BLaER1 treated with 17β-estradiol and CSF1 and Interleukin-3, amounts not matched to agents 10 nM and 100 nM (cell line): Measurements from ENCODE around the gene ERCC6L2.

Experiments used
- H3K27ac ChIP-seq, 11 experiments: shearing (Covaris generic); formaldehyde crosslinking; 2 replicates each; pipeline ENCODE4 v1.8.1; 2022
- H3K27me3 ChIP-seq, 11 experiments: shearing (Covaris generic); formaldehyde crosslinking; 2 replicates each; pipeline ENCODE4 v1.8.1; 2022
- H3K36me3 ChIP-seq, 11 experiments: shearing (Covaris generic); formaldehyde crosslinking; 2 replicates each; pipeline ENCODE4 v1.8.1; 2022
- H3K4me1 ChIP-seq, 10 experiments: shearing (Covaris generic); formaldehyde crosslinking; 2 replicates each; pipeline ENCODE4 v1.8.1; 2022
- H3K4me2 ChIP-seq, 11 experiments: shearing (Covaris generic); formaldehyde crosslinking; 2 replicates each; pipeline ENCODE4 v1.8.1; 2022
- H3K4me3 ChIP-seq, 10 experiments: shearing (Covaris generic); formaldehyde crosslinking; 2 replicates each; pipeline ENCODE4 v1.8.1; 2022
- H3K9ac ChIP-seq, 11 experiments: shearing (Covaris generic); formaldehyde crosslinking; 2 replicates each; pipeline ENCODE4 v1.8.1; 2022
- H3K9me3 ChIP-seq, 11 experiments: shearing (Covaris generic); formaldehyde crosslinking; replicated peaks in 1 of 11; 2 replicates each; pipeline ENCODE4 v1.8.1; 2022
- H4K20me1 ChIP-seq, 11 experiments: shearing (Covaris generic); formaldehyde crosslinking; 2 replicates each; pipeline ENCODE4 v1.8.1; 2022
- Cebpa-rat ChIP-seq, 11 experiments: shearing (Covaris generic); IDR thresholded peaks; 2 replicates each; pipeline ENCODE4 v1.8.1; 2022

Gene ERCC6L2

GRCh38 chr9:95892690-95893089, 17.2 kb downstream of the ERCC6L2 start:
- no peak overlapping the region for H3K27ac ChIP-seq
- H4K20me1 ChIP-seq = peaks cover 0 to 17% (median 4%) of the 10 kb centered on the region in 11 experiments; a peak in 8 of 22 replicates
- no peaks in the 10 kb centered on the region for H3K27me3 ChIP-seq
- peaks cover 23 to 58% (median 41%) of the 10 kb centered on the region in 11 experiments for H3K36me3 ChIP-seq
- peaks cover 0 to 5% (median 0%) of the 10 kb centered on the region in 10 experiments; a peak in 1 of 20 replicates for H3K4me1 ChIP-seq
- TF ChIP-seq Cebpa-rat (IDR thresholded peaks at IDR 0.05) = no peak
- peaks cover 29 to 51% (median 36%) of the 10 kb centered on the region in 11 experiments for H3K9me3 ChIP-seq
- H3K4me3 ChIP-seq = 0 out of 20 replicates have a peak overlapping the region, but pooled peaks of 1 of the 10 experiments have one; percentile 18
- no peak overlapping the region for H3K4me2 ChIP-seq
- no peak overlapping the region for H3K9ac ChIP-seq

- Histone ChIP-seq H3K27ac (no peak overlapping the region), H4K20me1 (peaks cover 0 to 13% (median 4%) of the 10 kb centered on the region in 11 experiments; a peak in 5 of 22 replicates), H3K4me1 (no peaks in the 10 kb centered on the region), H3K36me3 (peaks cover 29 to 60% (median 47%) of the 10 kb centered on the region in 11 experiments), H3K9ac (no peak overlapping the region), H3K27me3 (no peaks in the 10 kb centered on the region), H3K4me3 (no peak overlapping the region), H3K9me3 (peaks cover 18 to 39% (median 26%) of the 10 kb centered on the region in 11 experiments), H3K4me2 (no peak overlapping the region)
- TF ChIP-seq Cebpa-rat (IDR thresholded peaks at IDR 0.05) = no peak
Measured at GRCh38 chr9:95896580-95896979, 21.1 kb downstream of the ERCC6L2 start.

- H3K27ac ChIP-seq = no peak overlapping the region
- no peak for TF ChIP-seq Cebpa-rat (IDR thresholded peaks at IDR 0.05)
- H3K36me3 ChIP-seq = peaks cover 14 to 52% (median 34%) of the 10 kb centered on the region in 11 experiments
- no peaks in the 10 kb centered on the region for H3K27me3 ChIP-seq
- no peaks in the 10 kb centered on the region; a peak in 1 of 22 replicates for H3K9me3 ChIP-seq
- no peaks in the 10 kb centered on the region for H3K4me1 ChIP-seq
- no peak overlapping the region for H3K4me3 ChIP-seq
- H3K9ac ChIP-seq = no peak overlapping the region
- H4K20me1 ChIP-seq = peaks cover 0 to 9% (median under 1%) of the 10 kb centered on the region in 11 experiments; a peak in 4 of 22 replicates
- H3K4me2 ChIP-seq = no peak overlapping the region
Measured at GRCh38 chr9:95901506-95901905, 26.0 kb downstream of the ERCC6L2 start.

- Histone ChIP-seq H3K9me3 (no peaks in the 10 kb centered on the region), H4K20me1 (peaks cover 0 to 5% (median 0%) of the 10 kb centered on the region in 11 experiments; a peak in 2 of 22 replicates), H3K9ac (no peak overlapping the region), H3K4me3 (no peak overlapping the region), H3K27me3 (no peaks in the 10 kb centered on the region), H3K27ac (no peak overlapping the region), H3K4me2 (no peak overlapping the region), H3K36me3 (peaks cover 22 to 66% (median 47%) of the 10 kb centered on the region in 11 experiments), H3K4me1 (no peaks in the 10 kb centered on the region)
- no peak for TF ChIP-seq Cebpa-rat (IDR thresholded peaks at IDR 0.05)
Measured at GRCh38 chr9:95903398-95903797, 27.9 kb downstream of the ERCC6L2 start.

- TF ChIP-seq Cebpa-rat (IDR thresholded peaks at IDR 0.05) = no peak
- H3K27ac ChIP-seq = no peak overlapping the region
- H3K36me3 ChIP-seq = peaks cover 16 to 71% (median 52%) of the 10 kb centered on the region in 11 experiments; a peak in 21 of 22 replicates
- H3K4me2 ChIP-seq = no peak overlapping the region
- no peaks in the 10 kb centered on the region for H3K27me3 ChIP-seq
- H4K20me1 ChIP-seq = no peaks in the 10 kb centered on the region
- H3K4me1 ChIP-seq = peaks cover 0 to 3% (median 0%) of the 10 kb centered on the region in 10 experiments; a peak in 1 of 20 replicates
- H3K9me3 ChIP-seq = 0 out of 22 replicates have a peak, but pooled peaks cover 0 to 4% (median 0%) of the 10 kb centered on the region in 11 experiments
- H3K4me3 ChIP-seq = no peak overlapping the region
- H3K9ac ChIP-seq = no peak overlapping the region
Measured at GRCh38 chr9:95907794-95908193, 32.3 kb downstream of the ERCC6L2 start.

- no peak overlapping the region for H3K4me3 ChIP-seq
- H3K9ac ChIP-seq = no peak overlapping the region
- no peaks in the 10 kb centered on the region for H3K27me3 ChIP-seq
- 0 out of 22 replicates have a peak, but pooled peaks cover 0 to 4% (median 0%) of the 10 kb centered on the region in 11 experiments for H3K9me3 ChIP-seq
- TF ChIP-seq Cebpa-rat (IDR thresholded peaks at IDR 0.05) = no peak
- no peak overlapping the region for H3K27ac ChIP-seq
- peaks cover 19 to 80% (median 58%) of the 10 kb centered on the region in 11 experiments; a peak in 21 of 22 replicates for H3K36me3 ChIP-seq
- H4K20me1 ChIP-seq = no peaks in the 10 kb centered on the region
- peaks cover 0 to 3% (median 0%) of the 10 kb centered on the region in 10 experiments; a peak in 1 of 20 replicates for H3K4me1 ChIP-seq
- no peak overlapping the region for H3K4me2 ChIP-seq
Measured at GRCh38 chr9:95910023-95910707, 34.7 kb downstream of the ERCC6L2 start.

GRCh38 chr9:95910770-95911340, 35.4 kb downstream of the ERCC6L2 start:
- Histone ChIP-seq H3K4me2 (no peak overlapping the region), H3K9me3 (0 out of 22 replicates have a peak, but pooled peaks cover 0 to 4% (median 0%) of the 10 kb centered on the region in 11 experiments), H4K20me1 (no peaks in the 10 kb centered on the region)

GRCh38 chr9:95912773-95913172, 37.3 kb downstream of the ERCC6L2 start:
- no peak overlapping the region for H3K27ac ChIP-seq
- no peak overlapping the region for H3K4me2 ChIP-seq
- H3K9ac ChIP-seq = no peak overlapping the region
- TF ChIP-seq Cebpa-rat (IDR thresholded peaks at IDR 0.05) = no peak
- H3K9me3 ChIP-seq = 0 out of 22 replicates have a peak, but pooled peaks cover 0 to 4% (median 0%) of the 10 kb centered on the region in 11 experiments
- H3K36me3 ChIP-seq = peaks cover 42 to 93% (median 72%) of the 10 kb centered on the region in 11 experiments
- peaks cover 0 to 3% (median 0%) of the 10 kb centered on the region in 10 experiments; a peak in 1 of 20 replicates for H3K4me1 ChIP-seq
- H3K4me3 ChIP-seq = no peak overlapping the region
- H4K20me1 ChIP-seq = no peaks in the 10 kb centered on the region
- no peaks in the 10 kb centered on the region for H3K27me3 ChIP-seq

More at GRCh38 chr9:95910770-95911340, 35.4 kb downstream of the ERCC6L2 start:
- Histone ChIP-seq H3K9ac (no peak overlapping the region), H3K36me3 (peaks cover 26 to 84% (median 65%) of the 10 kb centered on the region in 11 experiments), H3K27ac (no peak overlapping the region), H3K4me1 (peaks cover 0 to 3% (median 0%) of the 10 kb centered on the region in 10 experiments; a peak in 1 of 20 replicates), H3K4me3 (no peak overlapping the region), H3K27me3 (no peaks in the 10 kb centered on the region)
- TF ChIP-seq Cebpa-rat (IDR thresholded peaks at IDR 0.05) = no peak

GRCh38 chr9:95920017-95920416, 44.5 kb downstream of the ERCC6L2 start:
- H3K36me3 ChIP-seq = peaks cover 64 to 100% (median 84%) of the 10 kb centered on the region in 11 experiments
- peak overlapping the region in 8 of 11 experiments; percentile 8 to 59 (median 36); a peak in 12 of 22 replicates for H3K4me2 ChIP-seq
- H3K9me3 ChIP-seq = peaks cover 0 to 12% (median 0%) of the 10 kb centered on the region in 11 experiments; a peak in 2 of 22 replicates

More at GRCh38 chr9:95920017-95920416, 44.5 kb downstream of the ERCC6L2 start:
- Histone ChIP-seq H3K4me1 (peaks cover 0 to 33% (median 14%) of the 10 kb centered on the region in 10 experiments; a peak in 13 of 20 replicates), H3K27ac (peak overlapping the region in 8 of 11 experiments; percentile 25 to 73 (median 43); a peak in 15 of 22 replicates), H4K20me1 (no peaks in the 10 kb centered on the region), H3K27me3 (no peaks in the 10 kb centered on the region), H3K4me3 (no peak overlapping the region), H3K9ac (no peak overlapping the region)
- 0 out of 22 replicates have a peak, but pooled peaks of 1 of the 11 experiments have one; percentile 39 for TF ChIP-seq Cebpa-rat (IDR thresholded peaks at IDR 0.05)
